NAMALWA (cell line): ENCODE results near the gene STX4.

ENCODE experiments used
- DNase-seq: peaks from one replicate; pipeline ENCODE4 v3.0.0-alpha.2; 2015; ENCODE audit warnings: low spot score

The STX4 gene

DNA sequence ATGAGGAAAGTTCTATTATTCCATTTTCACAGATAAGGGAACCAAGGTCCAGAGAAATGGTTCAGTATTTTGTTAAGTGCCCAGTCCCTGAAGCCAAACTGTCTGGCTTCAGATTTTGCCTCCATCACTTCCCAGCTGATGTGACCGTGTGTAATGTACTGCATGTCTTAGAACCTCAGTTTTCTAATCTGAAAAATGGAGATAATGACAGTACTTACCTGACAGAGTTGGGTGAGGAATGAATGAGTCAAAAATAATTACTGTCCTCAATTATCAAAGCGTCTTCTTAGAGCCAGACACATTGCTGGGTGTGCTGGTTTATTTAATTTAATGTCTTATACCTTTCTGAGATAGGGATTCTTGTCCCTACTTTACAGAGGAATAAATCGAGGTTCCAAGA is 34.0 kb downstream of the STX4 start:
- no peak for DNase-seq

DNA sequence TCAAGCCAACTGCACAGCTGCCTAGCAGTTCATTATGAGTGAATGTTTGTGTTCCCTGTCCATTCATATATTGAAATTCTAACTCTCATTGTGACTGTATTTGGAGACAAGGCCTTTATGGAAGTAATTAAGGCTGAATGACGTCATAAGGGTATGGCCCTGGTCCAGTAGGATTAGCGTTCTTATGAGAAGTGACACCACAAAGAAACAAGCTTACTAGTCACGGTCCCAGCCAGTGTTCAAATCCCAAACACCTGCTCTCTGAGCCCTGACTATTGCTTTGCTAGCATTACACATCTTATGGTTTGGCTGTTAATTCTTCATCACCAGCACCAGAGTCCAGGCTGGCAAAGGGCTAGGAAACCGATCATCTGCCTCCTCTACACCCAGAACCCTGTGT is 38.5 kb downstream of the STX4 start:
- DNase-seq: no peak

DNA sequence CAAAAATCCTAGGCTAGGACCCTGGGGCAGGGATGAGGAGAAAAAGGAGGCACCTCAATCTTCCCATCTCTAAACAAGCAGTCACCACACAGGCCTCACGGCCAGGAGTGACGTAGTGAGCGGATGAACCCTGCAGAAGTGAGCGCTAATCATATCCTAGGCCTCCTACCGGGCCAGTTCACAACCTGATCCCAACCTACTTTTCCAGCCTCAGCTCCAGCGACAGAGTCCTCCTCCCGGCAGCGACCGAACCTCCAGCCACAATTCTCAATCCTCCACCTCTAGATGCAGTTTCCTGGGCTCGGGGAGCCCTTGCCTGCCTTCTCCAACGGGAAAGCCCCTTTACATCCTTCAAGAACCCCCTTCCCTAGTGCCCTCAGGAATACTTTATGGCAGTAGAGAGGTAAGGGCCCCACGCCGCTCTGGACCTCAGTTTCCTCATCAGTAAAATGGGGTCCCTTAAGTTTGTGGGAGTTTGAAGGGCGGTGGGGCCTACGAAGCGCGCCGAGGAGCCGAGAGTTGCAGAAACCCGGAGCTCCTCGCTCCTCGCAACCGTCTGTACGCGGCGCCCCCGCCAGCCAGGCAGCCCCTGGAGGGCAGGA is 39.3 kb downstream of the STX4 start:
- peak; percentile 61 for DNase-seq

DNA sequence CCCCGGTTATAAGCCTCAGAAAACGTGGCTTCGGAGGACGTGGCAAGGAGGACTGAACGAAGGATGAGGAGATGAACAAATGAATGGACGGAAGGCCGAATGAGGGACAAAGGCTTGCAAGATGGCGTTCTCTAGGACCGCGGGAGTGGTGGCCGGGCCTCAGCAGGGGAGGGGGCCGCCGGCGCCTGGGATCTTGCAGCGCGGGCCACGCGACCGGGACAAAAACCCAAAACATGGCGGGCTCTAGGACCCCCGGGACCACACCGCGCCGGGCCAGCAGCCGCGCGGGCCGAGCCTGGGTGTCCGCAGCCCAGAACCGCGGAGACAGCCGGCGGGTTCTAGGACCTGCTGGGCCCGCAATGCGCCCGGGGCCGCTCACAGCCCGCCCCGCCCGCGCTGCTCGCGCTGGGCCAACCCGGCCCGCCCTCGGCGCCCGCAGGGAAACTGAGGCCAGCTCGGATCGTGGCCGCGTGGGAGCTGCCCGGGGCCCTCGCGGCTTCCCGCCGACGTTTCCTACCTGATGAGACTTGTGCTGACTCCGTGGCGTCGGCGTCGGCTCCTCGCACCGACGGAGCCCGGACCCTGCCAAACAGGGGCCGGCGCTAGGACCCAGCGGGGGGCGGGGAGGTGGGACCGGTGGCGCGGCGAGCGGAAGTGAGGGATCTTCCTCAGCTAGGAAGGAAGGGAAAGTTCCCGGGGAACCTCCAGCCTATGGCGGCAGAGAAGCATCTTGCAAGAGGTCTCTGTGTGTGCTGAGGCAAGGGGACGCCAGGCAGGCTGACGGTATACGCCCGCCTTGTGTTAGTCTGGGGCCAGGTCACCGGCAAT is 40.0 kb downstream of the STX4 start:
- peak; percentile 85 for DNase-seq

DNA sequence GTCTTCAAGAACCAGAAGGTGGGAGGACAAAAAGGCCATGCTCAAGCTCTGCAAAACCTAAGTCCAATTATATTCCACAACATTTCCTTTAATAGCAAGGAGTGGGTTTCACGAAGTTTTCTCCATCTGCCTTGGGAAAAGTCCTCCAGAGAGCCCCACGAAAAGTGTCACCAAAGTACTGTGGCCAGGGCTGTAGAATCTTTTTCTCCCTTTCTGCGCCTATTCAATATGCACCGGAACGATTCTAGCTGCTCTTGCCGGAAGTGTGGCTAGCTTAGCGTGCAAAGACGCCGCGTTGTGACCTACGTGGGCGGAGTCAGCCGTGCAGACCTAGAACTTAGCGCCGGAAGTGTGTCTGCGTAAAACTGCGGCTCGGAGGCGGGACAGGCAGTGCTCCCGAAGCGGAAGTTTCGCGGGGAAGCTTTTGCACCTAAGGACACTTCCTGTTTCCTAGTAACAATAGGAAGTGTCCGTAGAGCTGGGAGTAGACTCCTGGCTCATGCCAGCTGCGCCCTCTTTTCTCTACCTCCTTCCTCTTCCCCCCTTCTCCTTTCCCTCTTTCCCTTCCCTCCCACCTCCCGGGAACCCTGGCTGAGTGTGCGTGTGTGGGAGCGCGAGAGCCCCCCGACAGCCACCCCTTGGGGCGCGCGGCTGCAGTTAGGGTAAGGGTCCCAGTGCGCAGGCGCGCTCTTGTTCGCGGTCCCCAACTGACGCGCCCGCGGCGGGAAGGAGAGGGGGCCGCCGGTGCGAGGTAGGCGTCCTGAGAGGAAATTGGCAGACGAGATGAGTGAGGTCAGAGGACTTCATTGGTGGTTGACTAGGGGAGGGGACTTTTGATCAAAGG is 40.8 kb downstream of the STX4 start, which contains the start of the genes ZNF646 and ZNF668:
Gene ZNF646, plus strand, starts transcription at position 453 of the 844 bp plus-strand sequence. CDS start 1,903 bp downstream, outside the sequence.
Gene ZNF668, minus strand, starts transcription at position 271 of the 844 bp plus-strand sequence. CDS start 9,781 bp downstream, outside the sequence.
- peak; percentile 99 for DNase-seq

DNA sequence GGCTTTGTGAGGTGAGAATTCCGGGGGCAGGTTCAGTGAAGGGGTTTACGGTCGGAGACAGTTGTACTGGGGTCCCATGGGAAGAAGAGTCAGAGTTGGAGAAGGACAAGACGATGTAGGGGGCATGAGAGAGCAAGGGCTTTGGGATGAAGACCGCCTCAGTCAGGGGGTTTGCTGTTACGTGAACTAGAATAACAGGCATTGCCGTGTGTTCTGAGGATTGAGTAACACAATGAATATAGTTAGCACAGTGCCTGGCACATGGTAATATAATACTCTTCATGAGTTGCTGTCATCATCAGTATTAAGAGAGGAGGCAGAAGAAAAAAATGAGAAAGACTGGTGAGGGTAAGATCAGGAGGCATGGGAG is 41.4 kb downstream of the STX4 start:
- no peak for DNase-seq

DNA sequence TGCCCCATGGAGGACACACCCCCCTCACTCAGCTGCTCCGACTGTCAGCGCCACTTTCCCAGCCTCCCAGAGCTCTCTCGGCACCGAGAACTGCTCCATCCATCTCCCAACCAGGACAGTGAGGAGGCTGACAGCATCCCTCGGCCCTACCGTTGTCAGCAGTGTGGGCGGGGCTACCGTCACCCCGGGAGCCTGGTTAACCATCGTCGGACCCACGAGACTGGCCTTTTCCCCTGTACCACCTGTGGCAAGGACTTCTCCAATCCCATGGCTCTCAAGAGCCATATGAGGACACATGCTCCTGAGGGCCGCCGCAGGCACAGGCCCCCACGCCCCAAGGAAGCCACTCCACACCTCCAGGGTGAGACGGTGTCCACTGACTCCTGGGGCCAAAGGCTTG is 43.0 kb downstream of the STX4 start:
- DNase-seq: no peak

GRCh38 chr16:31077024-31077423 is 43.7 kb downstream of the STX4 start:
- DNase-seq: no peak

GRCh38 chr16:31077592-31078396 is 44.4 kb downstream of the STX4 start:
- no peak for DNase-seq

DNA sequence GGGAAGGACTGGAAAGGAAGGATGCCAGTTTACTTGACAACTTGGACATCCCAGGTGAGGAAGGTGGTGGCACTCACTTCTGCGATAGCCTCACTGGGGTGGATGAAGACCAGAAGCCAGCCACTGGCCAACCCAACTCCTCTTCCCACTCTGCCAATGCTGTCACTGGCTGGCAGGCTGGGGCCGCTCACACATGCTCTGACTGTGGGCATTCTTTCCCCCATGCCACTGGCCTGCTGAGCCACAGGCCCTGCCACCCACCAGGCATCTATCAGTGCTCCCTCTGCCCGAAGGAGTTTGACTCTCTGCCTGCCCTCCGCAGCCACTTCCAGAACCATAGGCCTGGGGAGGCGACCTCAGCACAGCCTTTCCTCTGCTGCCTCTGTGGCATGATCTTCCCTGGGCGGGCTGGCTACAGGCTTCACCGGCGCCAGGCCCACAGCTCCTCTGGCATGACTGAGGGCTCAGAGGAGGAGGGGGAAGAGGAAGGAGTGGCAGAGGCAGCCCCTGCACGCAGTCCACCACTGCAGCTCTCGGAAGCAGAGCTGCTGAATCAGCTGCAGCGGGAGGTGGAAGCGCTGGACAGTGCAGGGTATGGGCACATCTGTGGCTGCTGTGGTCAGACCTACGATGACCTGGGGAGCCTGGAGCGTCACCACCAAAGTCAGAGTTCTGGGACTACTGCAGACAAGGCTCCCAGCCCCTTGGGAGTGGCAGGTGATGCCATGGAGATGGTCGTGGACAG is 45.4 kb downstream of the STX4 start:
- no peak for DNase-seq

GRCh38 chr16:31079342-31079944 is 46.1 kb downstream of the STX4 start:
- no peak for DNase-seq

- no peak for DNase-seq
Measured at GRCh38 chr16:31080035-31080629, 46.8 kb downstream of the STX4 start.

DNA sequence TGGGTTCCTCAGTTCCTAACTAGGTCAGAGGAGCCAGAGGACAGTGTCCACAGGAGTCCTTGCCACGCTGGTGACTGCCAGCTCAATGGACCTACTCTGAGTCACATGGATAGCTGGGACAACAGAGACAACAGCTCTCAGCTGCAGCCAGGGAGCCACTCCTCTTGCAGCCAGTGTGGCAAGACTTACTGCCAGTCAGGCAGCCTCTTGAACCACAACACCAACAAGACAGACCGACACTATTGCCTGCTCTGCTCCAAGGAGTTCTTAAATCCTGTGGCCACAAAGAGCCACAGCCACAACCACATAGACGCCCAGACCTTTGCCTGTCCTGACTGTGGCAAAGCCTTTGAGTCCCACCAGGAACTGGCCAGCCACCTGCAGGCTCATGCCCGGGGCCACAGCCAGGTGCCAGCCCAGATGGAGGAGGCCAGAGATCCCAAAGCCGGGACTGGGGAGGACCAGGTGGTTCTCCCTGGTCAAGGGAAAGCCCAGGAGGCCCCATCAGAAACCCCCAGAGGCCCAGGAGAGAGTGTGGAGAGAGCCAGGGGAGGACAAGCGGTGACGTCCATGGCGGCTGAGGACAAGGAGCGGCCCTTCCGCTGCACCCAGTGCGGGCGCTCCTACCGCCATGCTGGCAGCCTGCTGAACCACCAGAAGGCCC is 47.5 kb downstream of the STX4 start:
- no peak for DNase-seq

GRCh38 chr16:31081428-31082351 is 48.3 kb downstream of the STX4 start:
- DNase-seq: no peak

GRCh38 chr16:31082368-31083045 is 49.1 kb downstream of the STX4 start:
- DNase-seq: no peak

DNA sequence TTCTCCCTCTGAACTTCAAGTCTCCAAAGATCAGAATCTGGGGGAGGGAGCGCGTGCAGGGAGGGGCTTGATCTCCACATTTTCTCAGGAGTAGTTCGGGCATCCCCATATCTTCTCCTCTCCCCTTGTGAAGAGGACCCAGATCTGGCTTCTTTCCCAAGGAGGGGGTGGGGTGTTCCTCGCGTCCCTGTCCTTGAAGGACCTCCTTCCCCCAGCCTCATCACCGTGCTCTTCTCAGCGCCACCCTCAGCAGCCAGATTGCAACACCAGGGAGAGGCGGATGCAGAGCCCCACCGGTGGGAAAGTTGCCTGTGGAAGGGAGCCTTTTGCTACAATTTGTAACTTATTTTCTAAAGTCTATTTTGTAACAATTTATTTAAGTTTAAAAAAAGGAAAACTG is 49.7 kb downstream of the STX4 start:
- no peak for DNase-seq

DNA sequence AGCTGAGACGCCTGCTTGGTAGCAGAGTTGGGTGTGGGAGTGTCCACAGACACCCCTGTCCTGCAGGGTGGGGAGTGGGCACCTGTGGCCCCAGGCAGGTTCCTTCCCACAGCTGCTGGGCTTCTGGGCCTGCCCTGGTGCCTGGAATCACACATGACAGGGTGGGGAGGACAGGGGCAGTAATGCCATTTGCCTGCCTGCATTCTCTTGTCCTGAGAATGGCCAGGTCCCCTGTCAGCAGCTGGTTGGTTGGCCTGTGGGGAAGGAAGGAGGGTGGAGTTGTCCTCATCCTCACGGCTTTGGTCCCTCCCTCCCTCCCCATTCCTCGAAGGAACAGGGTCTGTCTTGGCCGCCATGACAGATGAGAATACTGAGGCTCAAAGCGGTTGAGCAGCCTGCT is 50.2 kb downstream of the STX4 start:
- no peak for DNase-seq

- no peak for DNase-seq
Measured at GRCh38 chr16:31083981-31084380, 50.6 kb downstream of the STX4 start.
